Brain microvascular endothelial cell (primary cell): ENCODE results near the gene CCNI2.
A peak's percentile ranks its signal among the peaks of the same experiment; 100 is the strongest.

Experiments
- DNase-seq: peaks from one replicate; pipeline ENCODE4 v3.0.0-alpha.2; 2020
- H3K27ac ChIP-seq: fragments of 250-450 bp; sonication (Bioruptor Pico); 2 replicates; pipeline ENCODE4 v1.5.1; 2020; ENCODE audit warnings: mild to moderate bottlenecking, moderate library complexity
- H3K27me3 ChIP-seq: fragments of 250-450 bp; sonication (Bioruptor Pico); replicated peaks from 2 replicates; pipeline ENCODE4 v1.5.1; 2020; ENCODE audit warnings: mild to moderate bottlenecking
- H3K36me3 ChIP-seq: fragments of 250-450 bp; sonication (Bioruptor Pico); replicated peaks from 2 replicates; pipeline ENCODE4 v1.5.1; 2020; ENCODE audit warnings: mild to moderate bottlenecking
- H3K4me3 ChIP-seq: 2 replicates; pipeline ENCODE4 v1.5.1; 2011; ENCODE audit warnings: low read depth, mild to moderate bottlenecking, control low read depth, low read length, moderate library complexity
- in situ Hi-C: cut with HindIII; loops from 2 replicates; pipeline ENCODE4 v1.10.0; 2017; ENCODE audit warnings: low sequenced_read_pairs, low pct_ligation_motif_present
- TF ChIP-seq, protein P1 (sequence below): IDR thresholded peaks from 2 replicates; pipeline ENCODE4 v1.5.1; 2011; ENCODE audit warnings: low read depth, mild to moderate bottlenecking, moderate library complexity, low read length, control low read depth, inconsistent platforms; ENCODE audit errors: missing control alignments

The CCNI2 gene

DNA sequence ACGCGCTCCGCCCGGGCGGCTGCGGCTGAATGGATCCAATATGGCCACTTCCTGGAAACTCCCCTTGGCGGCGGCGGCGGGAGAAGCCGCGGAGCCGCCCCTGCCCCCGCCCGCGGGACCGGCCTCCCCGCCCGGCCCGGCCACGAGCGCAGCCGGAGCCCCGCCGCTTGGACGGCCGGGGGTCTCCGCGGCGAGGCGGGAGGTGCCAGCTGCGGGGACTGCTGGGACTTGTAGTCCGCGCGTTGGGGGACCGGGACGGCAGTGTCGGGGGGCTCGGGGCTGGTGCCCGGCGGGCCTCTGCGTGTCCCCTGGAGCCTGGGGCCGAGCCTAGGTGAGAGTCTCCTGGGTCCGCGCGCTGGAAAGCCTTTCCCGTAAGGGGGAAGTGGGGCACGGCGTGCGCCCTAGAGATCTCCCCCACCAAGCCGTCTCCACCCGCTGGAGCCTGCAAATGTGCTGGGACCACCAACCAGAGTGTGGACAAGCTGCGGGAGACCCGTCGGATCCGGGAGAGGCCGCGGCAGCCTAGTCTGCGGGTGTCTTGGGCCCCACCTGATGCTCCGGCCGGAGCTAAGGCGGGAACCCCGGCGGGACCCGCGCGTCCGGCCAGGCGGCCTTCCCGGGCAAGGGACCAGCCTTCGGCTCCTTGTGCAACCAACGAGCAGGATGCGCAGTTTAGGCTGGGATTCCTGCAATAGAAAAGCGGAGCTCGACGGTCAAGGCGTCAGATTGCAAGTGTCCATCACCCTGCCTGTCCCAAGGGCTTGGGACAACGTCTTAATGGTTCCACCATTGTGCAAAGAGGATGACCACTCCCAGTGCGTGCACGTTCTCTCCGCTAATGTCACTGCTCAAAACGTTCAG, 30.2 kb downstream of the CCNI2 start, which contains the start of gene SEPTIN8:
Gene SEPTIN8, minus strand, starts transcription at position 31 of the 861 bp plus-strand sequence. CDS start 102 bp downstream, outside the sequence.
- no peaks in the 10 kb centered on the region for H3K36me3 ChIP-seq
- no peaks in the 10 kb centered on the region for H3K27me3 ChIP-seq
- in situ Hi-C loops: no loop called here
- no peak for DNase-seq
- TF ChIP-seq, protein P1, sequence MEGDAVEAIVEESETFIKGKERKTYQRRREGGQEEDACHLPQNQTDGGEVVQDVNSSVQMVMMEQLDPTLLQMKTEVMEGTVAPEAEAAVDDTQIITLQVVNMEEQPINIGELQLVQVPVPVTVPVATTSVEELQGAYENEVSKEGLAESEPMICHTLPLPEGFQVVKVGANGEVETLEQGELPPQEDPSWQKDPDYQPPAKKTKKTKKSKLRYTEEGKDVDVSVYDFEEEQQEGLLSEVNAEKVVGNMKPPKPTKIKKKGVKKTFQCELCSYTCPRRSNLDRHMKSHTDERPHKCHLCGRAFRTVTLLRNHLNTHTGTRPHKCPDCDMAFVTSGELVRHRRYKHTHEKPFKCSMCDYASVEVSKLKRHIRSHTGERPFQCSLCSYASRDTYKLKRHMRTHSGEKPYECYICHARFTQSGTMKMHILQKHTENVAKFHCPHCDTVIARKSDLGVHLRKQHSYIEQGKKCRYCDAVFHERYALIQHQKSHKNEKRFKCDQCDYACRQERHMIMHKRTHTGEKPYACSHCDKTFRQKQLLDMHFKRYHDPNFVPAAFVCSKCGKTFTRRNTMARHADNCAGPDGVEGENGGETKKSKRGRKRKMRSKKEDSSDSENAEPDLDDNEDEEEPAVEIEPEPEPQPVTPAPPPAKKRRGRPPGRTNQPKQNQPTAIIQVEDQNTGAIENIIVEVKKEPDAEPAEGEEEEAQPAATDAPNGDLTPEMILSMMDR: no peak
- H3K4me3 ChIP-seq: peak within 1 kb of the TSS; percentile 77
- no peak within 1 kb of the TSS for H3K27ac ChIP-seq

DNA sequence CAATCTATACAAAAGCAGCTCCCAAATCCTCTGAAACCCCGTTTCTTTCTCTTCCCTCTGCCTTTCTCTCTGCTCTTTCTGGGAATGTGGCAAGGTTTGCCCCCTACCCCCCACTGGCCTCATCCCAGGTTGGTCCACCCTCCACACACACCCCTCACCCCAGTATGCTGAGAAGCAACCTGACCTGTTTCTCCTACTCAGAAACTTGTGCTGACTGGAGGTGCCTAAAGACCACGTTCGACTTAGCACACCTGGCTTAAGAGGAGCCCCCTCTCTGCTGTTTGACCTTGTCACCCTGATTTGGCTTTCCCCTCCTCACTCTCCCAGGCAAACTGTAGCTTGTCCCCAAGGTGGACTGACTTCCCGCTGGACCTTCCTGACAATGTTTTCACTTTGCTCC, 30.9 kb downstream of the CCNI2 start:
- Histone ChIP-seq H3K36me3 (no peaks in the 10 kb centered on the region), H3K27me3 (no peaks in the 10 kb centered on the region), H3K27ac (no peak overlapping the region), H3K4me3 (peak overlapping the region; percentile 77)
- in situ Hi-C loops: no loop called here
- no peak for DNase-seq
- TF ChIP-seq, protein P1: no peak

DNA sequence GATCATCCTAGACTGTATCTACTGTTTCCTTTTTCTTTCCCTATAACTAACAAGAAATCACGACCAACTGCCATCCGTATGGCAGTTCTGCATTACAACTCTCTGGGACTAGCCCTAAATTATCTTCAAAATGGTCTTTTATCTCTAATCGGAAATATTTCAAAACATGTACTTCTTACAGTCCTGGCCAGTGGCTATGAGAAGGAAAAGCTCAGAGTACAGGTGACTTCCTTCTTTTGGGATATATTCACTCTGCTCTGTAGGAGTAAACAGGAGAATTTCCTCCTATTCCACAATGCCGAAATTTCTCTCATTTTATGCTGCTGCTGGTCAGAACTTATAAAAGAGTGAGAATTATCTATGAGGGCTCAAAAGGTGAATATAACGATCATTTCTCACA, 31.6 kb downstream of the CCNI2 start:
- in situ Hi-C loops: no loop called here
- Histone ChIP-seq H3K4me3 (no peak overlapping the region), H3K27me3 (no peaks in the 10 kb centered on the region), H3K36me3 (no peaks in the 10 kb centered on the region), H3K27ac (no peak overlapping the region)
- no peak for DNase-seq
- TF ChIP-seq, protein P1: no peak

DNA sequence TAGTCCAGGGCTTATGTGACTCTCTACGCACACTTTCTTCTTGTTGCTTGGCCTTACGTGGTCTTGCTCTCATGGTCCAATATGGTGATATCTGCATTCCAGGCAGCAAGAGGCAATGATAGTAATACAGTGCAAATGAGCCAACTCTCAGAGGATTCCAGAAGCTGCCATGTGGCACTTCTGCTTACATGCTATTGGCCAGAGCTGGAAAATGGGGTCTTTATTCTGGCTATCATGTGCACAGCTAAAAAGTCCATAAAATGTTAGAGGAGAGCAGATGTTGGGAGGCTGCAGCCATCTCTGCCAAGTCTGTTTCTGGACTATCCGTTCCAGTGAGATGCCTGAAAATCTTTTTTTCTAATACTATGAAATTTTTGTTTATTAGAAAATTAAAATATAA, 32.7 kb downstream of the CCNI2 start:
- in situ Hi-C loops: no loop called here
- Histone ChIP-seq H3K27ac (no peak overlapping the region), H3K36me3 (no peaks in the 10 kb centered on the region), H3K4me3 (no peak overlapping the region), H3K27me3 (no peaks in the 10 kb centered on the region)
- DNase-seq: no peak
- TF ChIP-seq, protein P1: no peak

DNA sequence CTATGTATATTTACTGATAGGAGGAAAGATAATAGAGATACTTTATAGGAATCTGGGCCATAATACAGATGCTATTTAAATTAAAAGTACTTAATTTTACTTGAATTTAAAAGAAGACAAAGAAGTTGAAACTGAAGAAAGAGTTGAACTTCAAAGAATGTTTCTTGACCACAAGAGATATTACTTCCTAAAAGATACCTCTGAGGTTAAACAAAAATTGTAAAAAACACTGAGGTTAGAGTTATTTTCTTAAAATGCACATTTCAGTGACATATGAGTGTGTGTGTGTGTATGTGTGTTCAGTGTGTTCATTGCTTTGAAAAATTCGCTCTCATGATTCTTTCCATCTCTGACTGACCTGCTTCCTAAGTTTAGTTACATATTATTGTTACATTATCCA, 33.4 kb downstream of the CCNI2 start:
- in situ Hi-C loops: no loop called here
- H3K27me3 ChIP-seq: no peaks in the 10 kb centered on the region
- H3K36me3 ChIP-seq: no peaks in the 10 kb centered on the region
- no peak for DNase-seq
- TF ChIP-seq, protein P1: no peak
- H3K4me3 ChIP-seq: no peak overlapping the region
- no peak overlapping the region for H3K27ac ChIP-seq
